Measurements from ENCODE around the gene ARID3A. TPM values are rescaled to one million over a fixed set of nuclear protein-coding genes. Genes with fewer than 3 reads are reported as not detected.

ARID3A gene
- total and polyA plus RNA-seq, 2 of the 13 experiments (the other 11 are each of a cell fraction or from before 2014, with no cell fraction given) = 71.3 to 77.9 TPM

DNA sequence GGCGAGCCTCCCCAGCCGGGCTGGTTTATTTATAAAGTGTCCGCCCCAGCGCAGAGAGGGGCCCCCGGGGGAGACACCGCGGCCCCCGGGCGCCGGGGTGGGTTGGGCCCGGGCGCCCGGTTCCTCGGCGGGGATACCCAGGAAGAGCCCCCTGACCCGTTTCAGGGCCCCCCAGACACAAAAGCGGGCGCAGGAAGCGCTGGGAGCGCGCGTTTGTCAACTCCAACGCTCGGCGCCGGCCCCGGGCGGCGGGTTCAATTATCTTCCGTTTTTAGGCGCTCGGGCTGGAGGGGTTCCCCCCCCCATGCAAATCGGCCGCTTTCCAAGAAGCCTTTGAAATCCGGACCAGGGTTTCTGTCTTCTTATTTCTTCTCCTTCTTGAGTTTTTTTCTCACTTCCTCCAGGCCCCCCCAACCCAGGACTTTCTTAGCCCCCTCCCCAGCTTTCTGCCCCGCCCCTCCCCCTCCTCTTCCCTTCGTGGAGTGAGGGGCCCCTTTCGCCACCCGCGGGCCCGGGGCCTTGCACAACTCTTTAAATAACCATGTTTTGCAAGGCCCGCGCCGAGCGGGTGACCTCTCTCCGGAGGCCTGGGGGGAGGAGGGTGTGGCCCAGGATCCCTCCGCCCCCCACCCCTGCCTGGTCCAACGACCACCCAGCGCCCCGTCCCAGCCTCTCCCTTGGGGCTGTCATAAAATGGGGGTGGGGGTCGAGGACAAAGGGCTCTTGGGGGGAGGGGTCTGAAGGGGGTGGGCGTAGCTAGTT is 935 bp downstream of the ARID3A start (continued):
- TF ChIP-seq ZNF687 (CRISPR knock-in tag; IDR thresholded peaks at IDR 0.05) (peak; percentile 25; the same call in 1 of the 2 replicates), RARG (CRISPR knock-in tag; IDR thresholded peaks at IDR 0.05; ENCODE audit: low read depth) (no peak), ZNF33B (CRISPR knock-in tag; IDR thresholded peaks at IDR 0.05) (no peak), SNAPC2 (CRISPR knock-in tag; IDR thresholded peaks at IDR 0.05) (no peak), ZNF556 (CRISPR knock-in tag; IDR thresholded peaks at IDR 0.05; ENCODE audit: borderline replicate concordance) (no peak), HNRNPLL (IDR thresholded peaks at IDR 0.05; ENCODE audit: low read depth, low read length, poor library complexity, severe bottlenecking) (peak; percentile 72), CREM (IDR thresholded peaks at IDR 0.05) (peak; percentile 34; the same call in 1 of the 2 replicates), CREM (CRISPR knock-in tag; IDR thresholded peaks at IDR 0.05) (no peak), HNRNPK (IDR thresholded peaks at IDR 0.05; ENCODE audit: low read depth, low read length, poor library complexity, severe bottlenecking) (peak; percentile 68), MXD4 (CRISPR knock-in tag; IDR thresholded peaks at IDR 0.05) (no peak), BCL6 (CRISPR knock-in tag; IDR thresholded peaks at IDR 0.05) (peak; percentile 25; the same call in 1 of the 2 replicates), XRCC5 (optimal IDR thresholded peaks at IDR 0.05; ENCODE audit: low read length) (no peak), ZNF766 (CRISPR knock-in tag; IDR thresholded peaks at IDR 0.05; ENCODE audit: borderline replicate concordance) (no peak), CSRNP1 (CRISPR knock-in tag; IDR thresholded peaks at IDR 0.05) (no peak), HOXD1 (CRISPR knock-in tag; IDR thresholded peaks at IDR 0.05) (no peak), SMAD1 (CRISPR knock-in tag; IDR thresholded peaks at IDR 0.05; ENCODE audit: borderline replicate concordance, low read depth) (no peak), RXRB (CRISPR knock-in tag; IDR thresholded peaks at IDR 0.05; ENCODE audit: borderline replicate concordance) (peak; percentile 48; the same call in 1 of the 2 replicates), ZNF143 (CRISPR knock-in tag; IDR thresholded peaks at IDR 0.05) (no peak), CEBPB (IDR thresholded peaks at IDR 0.05; ENCODE audit: borderline replicate concordance, low read depth, low read length) (peak; percentile 93), TARDBP (CRISPR knock-in tag; IDR thresholded peaks at IDR 0.05) (no peak), ZBTB3 (CRISPR knock-in tag; IDR thresholded peaks at IDR 0.05; ENCODE audit: borderline replicate concordance, low read depth) (no peak)
- TF ChIP-seq, protein P1, sequence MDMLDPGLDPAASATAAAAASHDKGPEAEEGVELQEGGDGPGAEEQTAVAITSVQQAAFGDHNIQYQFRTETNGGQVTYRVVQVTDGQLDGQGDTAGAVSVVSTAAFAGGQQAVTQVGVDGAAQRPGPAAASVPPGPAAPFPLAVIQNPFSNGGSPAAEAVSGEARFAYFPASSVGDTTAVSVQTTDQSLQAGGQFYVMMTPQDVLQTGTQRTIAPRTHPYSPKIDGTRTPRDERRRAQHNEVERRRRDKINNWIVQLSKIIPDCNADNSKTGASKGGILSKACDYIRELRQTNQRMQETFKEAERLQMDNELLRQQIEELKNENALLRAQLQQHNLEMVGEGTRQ (IDR thresholded peaks at IDR 0.05; ENCODE audit: low read depth, low read length) = no peak
- TF ChIP-seq, protein P1 (CRISPR knock-in tag; IDR thresholded peaks at IDR 0.05; ENCODE audit: borderline replicate concordance) = no peak

All from HepG2 (cell line).